NCI-H2227 (cell line): ENCODE results near the gene ANKRD39.

ENCODE experiments used
- DNase-seq: peaks from one replicate; lab custom pipeline; 2025; ENCODE audit not compliant: unreplicated experiment; lab: John Stamatoyannopoulos, UW

Gene ANKRD39

GRCh38 chr2:96888072-96889011 is 30.5 kb upstream of the ANKRD39 start:
- DNase-seq = no peak

GRCh38 chr2:96887493-96888012 is 29.7 kb upstream of the ANKRD39 start:
- no peak for DNase-seq

GRCh38 chr2:96885432-96886347 is 27.9 kb upstream of the ANKRD39 start:
- no peak for DNase-seq

- DNase-seq = no peak
Observed at GRCh38 chr2:96884299-96885094, 26.7 kb upstream of the ANKRD39 start.

- DNase-seq = no peak
Observed at GRCh38 chr2:96883306-96883705, 25.5 kb upstream of the ANKRD39 start.

DNA sequence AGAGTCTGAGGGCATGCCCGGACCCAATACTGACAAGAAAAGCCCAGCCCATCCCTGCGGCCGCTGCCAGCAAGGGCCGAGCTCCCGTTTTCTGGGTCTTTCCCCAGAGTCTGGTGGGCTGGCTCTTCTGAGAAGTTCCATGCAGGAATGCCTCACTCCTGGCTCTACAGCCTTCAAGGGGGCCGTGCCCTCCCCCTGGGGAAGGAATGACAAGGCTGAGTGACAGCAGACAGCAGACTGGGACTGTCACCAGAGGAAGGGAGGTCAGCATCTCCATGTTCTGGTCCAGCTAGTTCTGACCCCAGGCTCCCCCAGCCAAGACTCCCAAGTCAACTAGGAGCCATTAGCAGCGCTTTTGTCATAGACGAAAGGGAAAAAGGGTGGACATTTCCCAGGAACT is 25.1 kb upstream of the ANKRD39 start:
- DNase-seq = no peak

DNA sequence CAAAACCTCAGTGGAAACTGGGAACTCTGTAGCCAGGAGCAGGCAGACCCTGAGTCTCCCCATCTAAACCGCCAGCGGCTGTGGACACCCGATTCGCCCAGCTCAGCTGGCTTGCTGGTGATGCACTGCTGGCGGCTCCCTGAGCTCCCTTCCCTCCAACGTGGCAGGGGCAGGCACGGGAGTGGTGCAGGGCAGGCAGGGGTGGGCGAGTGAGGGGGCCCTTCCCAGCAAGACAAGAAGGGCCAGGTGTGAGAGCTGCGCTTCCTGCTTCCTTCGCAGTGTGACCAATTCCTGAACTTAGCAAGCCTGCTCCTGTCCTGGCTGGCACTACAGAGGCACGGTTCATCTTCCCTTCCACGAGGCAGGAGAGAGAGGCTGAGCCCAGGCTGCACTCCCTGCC is 24.4 kb upstream of the ANKRD39 start:
- no peak for DNase-seq

- no peak for DNase-seq
Observed at GRCh38 chr2:96881349-96882195, 23.8 kb upstream of the ANKRD39 start.

GRCh38 chr2:96880891-96881273 is 23.1 kb upstream of the ANKRD39 start:
- DNase-seq = no peak

- DNase-seq = no peak
Observed at GRCh38 chr2:96879545-96880040, 21.8 kb upstream of the ANKRD39 start.

- no peak for DNase-seq
Observed at GRCh38 chr2:96878796-96879544, 21.2 kb upstream of the ANKRD39 start.

DNA sequence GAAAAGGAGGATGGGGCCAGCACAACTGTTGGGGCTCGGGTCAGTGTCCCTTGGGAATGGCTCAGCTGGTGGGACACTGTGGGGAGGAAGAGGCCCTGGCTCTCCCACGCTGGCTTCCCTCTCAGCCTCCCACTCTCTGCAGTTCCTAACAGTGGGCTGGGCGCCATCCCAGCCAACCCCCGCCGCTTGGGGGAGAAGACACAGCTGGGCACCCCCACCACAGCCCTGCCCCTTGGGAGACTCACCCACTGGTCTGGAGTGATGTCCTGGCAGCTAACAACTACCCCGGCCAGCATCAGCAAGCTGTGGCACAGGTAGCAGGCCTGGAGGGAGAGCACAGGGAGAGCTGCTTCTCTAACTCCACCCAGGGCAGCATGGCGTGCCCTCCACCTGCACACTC is 20.4 kb upstream of the ANKRD39 start:
- no peak for DNase-seq

DNA sequence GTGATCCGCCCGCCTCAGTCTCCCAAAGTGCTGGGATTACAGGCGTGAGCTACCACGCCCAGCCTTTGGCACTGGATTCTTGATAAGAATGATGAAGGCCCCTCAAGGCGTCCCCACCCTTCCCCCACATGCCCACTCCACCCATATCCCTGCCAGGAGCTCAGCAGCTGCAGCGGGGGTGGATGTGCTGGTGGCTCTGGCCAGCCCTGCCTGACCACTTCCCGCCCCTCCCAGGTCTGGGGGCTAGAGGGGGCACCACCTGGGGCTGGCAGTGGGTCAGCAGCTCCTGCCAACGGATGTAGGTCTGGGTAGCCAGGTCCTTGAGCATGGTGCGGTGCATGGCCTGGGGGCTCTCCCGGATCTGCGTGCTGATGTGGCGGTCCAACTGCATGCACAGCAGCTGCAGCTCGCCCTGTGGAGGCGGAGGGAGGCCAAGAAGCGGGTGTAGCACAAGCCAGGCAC is 19.8 kb upstream of the ANKRD39 start:
- no peak for DNase-seq

DNA sequence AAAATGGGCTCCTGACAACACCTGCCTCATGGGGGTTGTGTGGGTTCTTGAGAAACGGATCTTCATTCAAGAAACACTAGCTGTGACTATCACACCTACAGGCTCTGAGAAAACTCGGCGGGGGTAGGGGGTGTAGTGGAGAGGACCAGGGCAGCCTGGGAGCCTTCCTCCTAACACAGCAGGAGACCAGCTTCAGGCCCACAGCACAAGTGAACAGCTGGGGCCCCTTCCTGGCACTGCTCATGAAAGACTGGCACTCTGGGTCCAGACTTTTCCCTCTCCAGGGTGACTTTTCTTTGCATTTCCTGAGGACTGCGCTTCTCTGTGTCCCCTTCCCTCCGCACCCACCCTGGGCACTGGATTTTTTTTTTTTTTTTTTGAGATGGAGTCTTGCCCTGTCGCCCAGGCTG is 19.2 kb upstream of the ANKRD39 start:
- DNase-seq = no peak

DNA sequence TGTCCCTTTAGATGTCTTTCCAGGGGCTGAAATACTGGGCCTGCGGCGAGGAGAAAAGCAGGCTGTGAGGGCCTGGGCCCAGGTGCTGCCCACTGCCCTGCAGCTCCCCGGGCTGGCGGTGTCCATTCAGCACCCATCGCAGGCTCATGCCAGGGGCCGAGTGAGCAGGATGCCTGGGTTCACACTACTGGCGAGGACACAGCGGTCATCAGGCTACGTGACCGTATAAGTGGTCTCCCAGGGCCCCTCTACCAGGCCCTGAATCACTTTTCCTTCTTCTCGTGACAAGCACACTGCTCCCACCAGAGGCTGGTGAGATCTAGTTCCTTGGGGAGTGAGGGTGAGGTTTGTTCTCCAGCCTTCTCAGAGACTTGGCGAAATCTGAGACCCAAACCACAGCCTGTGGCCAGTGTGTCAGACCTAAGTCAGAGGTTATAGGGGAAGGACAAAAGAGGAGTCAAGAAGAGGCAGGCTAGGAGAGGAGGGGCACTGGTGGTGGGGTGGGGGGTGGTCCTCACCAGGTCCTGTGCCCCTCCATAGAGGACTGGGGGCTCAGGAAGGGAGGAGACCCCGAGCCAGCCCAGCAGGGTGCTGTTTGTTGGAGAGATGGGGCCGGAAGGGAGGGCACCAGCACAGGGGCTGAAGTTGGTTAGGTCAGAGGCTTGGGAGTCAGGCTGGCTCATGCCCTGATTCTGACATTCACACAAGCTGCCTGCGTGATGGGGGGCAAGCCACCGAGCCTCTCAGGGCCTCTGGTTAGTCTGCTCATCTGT is 18.6 kb upstream of the ANKRD39 start:
- DNase-seq = no peak

GRCh38 chr2:96875498-96876268 is 17.9 kb upstream of the ANKRD39 start:
- peak; percentile 72 for DNase-seq

- DNase-seq = no peak
Observed at GRCh38 chr2:96874198-96874831, 16.5 kb upstream of the ANKRD39 start.
